HG02588 (cell line): ENCODE measurements around the gene ACSBG1.
"Not testable (repeated sequence)": the region's sequence is repeated elsewhere in the genome, so short reads cannot be mapped to it uniquely, and the experiment has no call there.

Experiments used
- ATAC-seq: cut with Tn5 transposase; IDR thresholded peaks from one replicate; pipeline ENCODE4 v1.9.1; 2021; ENCODE audit warnings: mild to moderate bottlenecking, moderate library complexity; ENCODE audit not compliant: unreplicated experiment

The ACSBG1 gene

GRCh38 chr15:78251136-78251535 lies 16.8 kb upstream of the ACSBG1 start:
- ATAC-seq = no peak

- no peak for ATAC-seq
These were observed 14.8 kb upstream of the ACSBG1 start for GRCh38 chr15:78249131-78249530.

GRCh38 chr15:78247911-78248310 lies 13.5 kb upstream of the ACSBG1 start:
- no peak for ATAC-seq

GRCh38 chr15:78245976-78246620 lies 11.7 kb upstream of the ACSBG1 start:
- ATAC-seq = not testable (repeated sequence)

- ATAC-seq = not testable (repeated sequence)
These were observed 11.0 kb upstream of the ACSBG1 start for GRCh38 chr15:78245392-78245791.

- ATAC-seq = no peak
These were observed 10.5 kb upstream of the ACSBG1 start for GRCh38 chr15:78244893-78245292.

GRCh38 chr15:78244101-78244500 lies 9.7 kb upstream of the ACSBG1 start:
- no peak for ATAC-seq

- ATAC-seq = no peak
These were observed 9.2 kb upstream of the ACSBG1 start for GRCh38 chr15:78243491-78243941.

GRCh38 chr15:78243058-78243457 lies 8.7 kb upstream of the ACSBG1 start:
- no peak for ATAC-seq

GRCh38 chr15:78242128-78242527 lies 7.8 kb upstream of the ACSBG1 start:
- ATAC-seq = no peak

- ATAC-seq = no peak
These were observed 6.7 kb upstream of the ACSBG1 start for GRCh38 chr15:78241017-78241416.

- no peak for ATAC-seq
These were observed 5.4 kb upstream of the ACSBG1 start for GRCh38 chr15:78239811-78240210.

- no peak for ATAC-seq
These were observed 2.8 kb upstream of the ACSBG1 start for GRCh38 chr15:78237146-78237545.

- ATAC-seq = no peak
These were observed 2.1 kb upstream of the ACSBG1 start for GRCh38 chr15:78236491-78236890.

GRCh38 chr15:78233496-78233895 lies 869 bp downstream of the ACSBG1 start:
- ATAC-seq = no peak

GRCh38 chr15:78232951-78233350 lies 1.4 kb downstream of the ACSBG1 start:
- ATAC-seq = no peak

GRCh38 chr15:78229431-78230406 lies 4.6 kb downstream of the ACSBG1 start:
- no peak for ATAC-seq

GRCh38 chr15:78228356-78228996 lies 5.9 kb downstream of the ACSBG1 start:
- ATAC-seq = no peak

- no peak for ATAC-seq
These were observed 8.4 kb downstream of the ACSBG1 start for GRCh38 chr15:78225783-78226541.

- no peak for ATAC-seq
These were observed 10.3 kb downstream of the ACSBG1 start for GRCh38 chr15:78224023-78224411.
